Transverse colon (tissue), 3 donors: ENCODE measurements around the gene GPATCH11.

Experiments
- EP300 ChIP-seq: sonication (generic); formaldehyde crosslinking; IDR thresholded peaks from one replicate; pipeline ENCODE4 v1.6.1; 2017; ENCODE audit warnings: antibody characterized with exemption, low read depth
- POLR2A ChIP-seq: fragments of 450-650 bp; IDR thresholded peaks from one replicate; pipeline ENCODE4 v1.6.1; 2016; ENCODE audit warnings: antibody characterized with exemption, mild to moderate bottlenecking, moderate library complexity
- TF ChIP-seq, protein P1 (sequence below), 5 experiments: fragments of 200-600 bp in 3 of 5; fragments of 450-650 bp in 2 of 5; sonication (generic) in 3 of 5; IDR thresholded peaks; 1 replicate in 2 of 5; 2 replicates in 3 of 5; pipeline ENCODE4 v1.5.1; 2016 to 2017; ENCODE audit warnings: antibody characterized with exemption in 5 of 5, inconsistent platforms in 3 of 5, mild to moderate bottlenecking in 2 of 5, moderate library complexity in 1 of 5

DNA sequence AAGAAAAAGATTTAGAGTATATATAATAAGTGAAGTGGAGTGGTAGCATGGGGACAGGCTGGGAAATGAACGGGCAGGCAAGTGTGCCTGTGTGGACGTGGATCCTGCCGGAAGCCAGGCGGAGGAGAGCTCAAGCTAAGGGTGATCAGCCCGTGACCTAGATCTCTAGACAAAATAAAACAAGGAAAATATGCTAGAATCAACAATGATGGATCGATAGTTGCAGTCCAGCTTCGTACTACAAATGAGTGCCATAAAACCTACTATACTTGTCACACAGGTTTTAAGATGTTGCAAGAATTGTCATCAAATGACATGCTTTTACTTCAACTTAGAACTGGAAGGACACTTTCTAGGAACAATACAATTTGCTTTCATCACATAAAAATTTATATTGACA lies 64.0 kb downstream of the GPATCH11 start:
- TF ChIP-seq, protein P1, sequence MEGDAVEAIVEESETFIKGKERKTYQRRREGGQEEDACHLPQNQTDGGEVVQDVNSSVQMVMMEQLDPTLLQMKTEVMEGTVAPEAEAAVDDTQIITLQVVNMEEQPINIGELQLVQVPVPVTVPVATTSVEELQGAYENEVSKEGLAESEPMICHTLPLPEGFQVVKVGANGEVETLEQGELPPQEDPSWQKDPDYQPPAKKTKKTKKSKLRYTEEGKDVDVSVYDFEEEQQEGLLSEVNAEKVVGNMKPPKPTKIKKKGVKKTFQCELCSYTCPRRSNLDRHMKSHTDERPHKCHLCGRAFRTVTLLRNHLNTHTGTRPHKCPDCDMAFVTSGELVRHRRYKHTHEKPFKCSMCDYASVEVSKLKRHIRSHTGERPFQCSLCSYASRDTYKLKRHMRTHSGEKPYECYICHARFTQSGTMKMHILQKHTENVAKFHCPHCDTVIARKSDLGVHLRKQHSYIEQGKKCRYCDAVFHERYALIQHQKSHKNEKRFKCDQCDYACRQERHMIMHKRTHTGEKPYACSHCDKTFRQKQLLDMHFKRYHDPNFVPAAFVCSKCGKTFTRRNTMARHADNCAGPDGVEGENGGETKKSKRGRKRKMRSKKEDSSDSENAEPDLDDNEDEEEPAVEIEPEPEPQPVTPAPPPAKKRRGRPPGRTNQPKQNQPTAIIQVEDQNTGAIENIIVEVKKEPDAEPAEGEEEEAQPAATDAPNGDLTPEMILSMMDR (IDR thresholded peaks at IDR 0.05), result no peak
- TF ChIP-seq EP300, result no peak
- TF ChIP-seq POLR2A, result no peak
